Retinal pigment epithelial cell (primary cell): ENCODE results near the gene DNAJA4.

Source experiments
- DNase-seq: peaks from one replicate; pipeline ENCODE4 v3.0.0-alpha.2; 2010; ENCODE audit warnings: low read depth
- H3K4me3 ChIP-seq: 2 replicates; pipeline ENCODE4 v1.5.1; 2011; ENCODE audit warnings: mild to moderate bottlenecking, low read length, control low read depth, moderate library complexity
- CTCF ChIP-seq: conservative IDR thresholded peaks from 2 replicates; pipeline ENCODE4 v1.5.1; 2011; ENCODE audit warnings: low read depth, low read length, control low read depth, inconsistent platforms

The DNAJA4 gene

DNA sequence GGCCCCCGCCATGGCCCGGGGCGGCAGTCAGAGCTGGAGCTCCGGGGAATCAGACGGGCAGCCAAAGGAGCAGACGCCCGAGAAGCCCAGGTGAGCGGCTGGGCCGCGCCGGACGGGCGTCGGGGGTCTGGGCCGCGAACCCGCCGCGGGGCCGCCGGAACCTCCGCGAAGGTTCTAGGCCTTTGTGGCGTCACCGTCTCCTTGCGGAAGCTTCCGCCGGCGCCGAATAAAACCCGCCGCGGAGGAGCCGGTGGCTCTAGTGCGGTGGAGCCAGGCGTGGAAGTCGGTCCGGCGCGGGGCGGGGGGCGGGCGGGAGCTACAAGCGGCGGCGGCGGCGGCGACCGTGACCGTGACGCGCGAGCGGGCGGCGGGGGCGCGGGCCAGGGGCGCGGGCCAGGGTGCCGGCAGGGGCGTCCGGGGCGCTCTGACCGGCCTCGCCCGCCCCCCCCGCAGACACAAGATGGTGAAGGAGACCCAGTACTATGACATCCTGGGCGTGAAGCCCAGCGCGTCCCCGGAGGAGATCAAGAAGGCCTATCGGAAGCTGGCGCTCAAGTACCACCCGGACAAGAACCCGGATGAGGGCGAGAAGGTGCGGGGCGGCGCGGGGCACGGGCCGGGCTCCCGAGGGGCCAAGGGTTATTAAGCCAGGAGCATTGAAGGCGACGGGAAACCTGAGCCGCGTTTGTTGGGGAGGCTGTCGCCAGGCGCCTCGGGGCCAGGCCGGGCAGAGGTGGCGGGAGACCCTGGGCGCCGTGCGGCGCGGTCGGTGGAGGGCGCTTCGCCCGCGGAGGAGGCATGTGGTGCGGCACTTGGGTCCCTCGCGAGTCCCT lies at the start of gene DNAJA4:
TSS of gene DNAJA4 (plus strand) at position 259 of the 833 bp plus-strand sequence. CDS start at position 461, 202 bp downstream.
- TF ChIP-seq CTCF, result peak; percentile 36
- DNase-seq, result no peak
- H3K4me3 ChIP-seq, result peak within 1 kb of the TSS; percentile 54

DNA sequence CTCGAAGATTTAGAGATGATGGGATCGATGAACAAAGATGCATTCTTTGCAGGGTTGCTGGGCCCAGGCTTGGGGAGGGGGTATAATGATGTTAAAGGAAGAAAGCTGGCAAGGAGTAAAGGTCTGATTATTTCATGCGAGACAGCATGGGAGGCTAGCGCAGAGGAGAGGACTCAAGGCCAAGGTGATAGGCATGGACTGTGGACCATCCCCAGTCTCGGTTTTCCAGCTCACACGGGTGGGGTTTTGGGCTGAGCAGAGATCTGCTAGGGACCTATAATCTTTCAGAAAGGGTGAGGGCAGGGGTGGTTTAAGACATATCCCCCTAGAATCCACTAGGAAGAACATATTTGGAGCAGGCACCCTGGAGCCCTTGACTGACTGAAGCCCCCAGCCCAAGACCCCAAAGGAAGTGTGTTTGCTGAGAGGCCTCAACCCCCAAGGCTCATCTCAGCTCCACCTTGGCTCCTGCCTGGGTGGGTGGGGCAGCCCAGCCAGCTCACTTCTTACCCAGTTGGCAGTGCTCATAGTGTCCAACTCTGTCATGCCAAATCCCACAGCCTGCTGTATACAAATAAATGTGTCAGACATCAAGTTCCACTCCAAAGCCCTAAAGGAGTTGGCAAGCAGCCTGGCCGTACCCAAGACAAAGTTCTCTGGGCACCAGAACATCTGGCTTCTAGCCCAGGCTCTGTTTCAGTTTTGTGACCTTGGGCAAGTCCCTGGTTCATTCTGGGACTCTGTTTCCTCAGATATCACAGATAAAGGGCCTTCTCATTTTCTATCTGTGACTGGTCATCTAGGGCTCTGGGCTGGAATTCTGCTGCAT lies 47.9 kb upstream of the DNAJA4 start:
- no peak for TF ChIP-seq CTCF
- H3K4me3 ChIP-seq, result no peak overlapping the region
- no peak for DNase-seq

DNA sequence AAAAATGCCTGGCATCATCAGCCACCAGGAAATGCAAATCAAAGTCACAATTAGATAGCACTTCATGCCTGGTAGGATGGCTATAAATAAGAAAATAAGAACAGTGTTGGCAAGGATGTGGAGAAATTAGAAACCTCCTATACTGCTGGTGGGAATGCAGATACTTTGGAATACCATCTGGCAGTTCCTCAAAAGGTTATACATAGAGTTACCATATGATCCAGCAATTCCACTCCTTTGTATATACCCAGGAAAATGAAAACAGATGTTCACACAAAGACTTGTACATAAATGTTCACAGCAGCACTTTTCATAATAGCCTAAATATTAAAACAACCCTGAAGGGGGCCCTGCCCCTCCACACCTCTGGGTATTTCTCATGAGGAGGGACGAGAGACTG lies 43.6 kb upstream of the DNAJA4 start:
- TF ChIP-seq CTCF, result no peak
- H3K4me3 ChIP-seq, result no peak overlapping the region
- DNase-seq, result no peak

GRCh38 chr15:78222745-78223395 lies 41.5 kb upstream of the DNAJA4 start:
- no peak overlapping the region for H3K4me3 ChIP-seq
- DNase-seq, result no peak
- TF ChIP-seq CTCF, result no peak

DNA sequence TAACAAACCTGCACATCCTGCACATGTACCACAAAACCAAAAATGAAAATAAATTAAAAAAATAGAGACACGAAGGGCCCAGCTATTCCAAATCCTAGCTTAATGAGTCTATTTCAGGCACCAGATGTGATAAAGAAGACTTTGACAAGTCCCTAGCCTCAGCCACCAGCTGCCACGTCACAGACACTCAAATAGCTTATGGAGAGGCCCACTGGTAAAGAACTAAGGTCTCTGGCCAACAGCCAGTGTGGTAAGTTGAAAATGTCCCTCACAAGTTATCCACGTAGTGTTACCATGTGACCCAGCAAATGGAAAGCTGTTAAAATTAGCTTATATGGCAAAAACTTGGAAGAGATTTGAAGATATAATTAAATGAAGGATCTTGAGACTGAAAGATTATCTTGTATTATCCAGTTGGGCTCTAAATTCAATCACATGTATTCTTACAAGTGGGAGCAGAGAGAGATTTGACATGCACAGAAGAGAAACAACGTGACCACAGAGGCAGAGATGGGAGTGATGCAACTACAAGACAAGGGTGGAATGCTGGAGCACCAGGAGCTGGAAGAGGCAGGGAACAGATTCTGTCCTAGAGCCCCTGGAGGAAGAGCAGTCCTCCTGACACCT lies 40.9 kb upstream of the DNAJA4 start:
- TF ChIP-seq CTCF, result no peak
- no peak for DNase-seq
- H3K4me3 ChIP-seq, result no peak overlapping the region

- no peak for TF ChIP-seq CTCF
Observed at GRCh38 chr15:78224023-78224411, 40.3 kb upstream of the DNAJA4 start.

More at GRCh38 chr15:78224023-78224411, 40.3 kb upstream of the DNAJA4 start:
- no peak overlapping the region for H3K4me3 ChIP-seq
- no peak for DNase-seq
